NT2/D1 (cell line): ENCODE measurements around the gene IMPDH1.

Experiments used
- YY1 ChIP-seq: IDR thresholded peaks from 2 replicates; pipeline ENCODE4 v1.6.1; 2011; ENCODE audit not compliant: insufficient read length, insufficient read depth
- ZNF274 ChIP-seq: IDR thresholded peaks from 2 replicates; pipeline ENCODE4 v1.6.1; 2011; ENCODE audit warnings: mild to moderate bottlenecking, low read depth, low read length

- TF ChIP-seq YY1 (no peak), ZNF274 (no peak)
These were observed 59.0 kb downstream of the IMPDH1 start for GRCh38 chr7:128350708-128351295.
